ENCODE data around the gene LYVE1.

The LYVE1 gene

DNA sequence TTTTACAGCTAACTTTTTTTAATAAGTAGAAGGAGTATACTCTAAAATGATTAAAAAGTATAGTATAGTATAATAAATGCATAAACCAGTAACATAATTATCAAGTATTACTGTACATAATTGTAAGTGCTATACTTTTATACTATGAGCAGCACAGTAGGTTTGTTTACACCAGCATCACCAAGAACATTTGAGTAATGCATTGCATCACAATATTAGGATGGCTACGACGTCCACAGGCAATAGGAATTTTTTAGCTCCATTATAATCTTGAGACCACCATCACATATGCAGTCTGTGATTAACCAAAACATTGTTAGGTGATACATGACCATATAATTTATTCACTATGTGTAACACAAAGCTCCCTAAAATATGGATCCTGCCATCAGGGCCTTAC is 47.9 kb downstream of the LYVE1 start:
- DNase-seq (ENCODE audit: low read depth), result no peak

DNA sequence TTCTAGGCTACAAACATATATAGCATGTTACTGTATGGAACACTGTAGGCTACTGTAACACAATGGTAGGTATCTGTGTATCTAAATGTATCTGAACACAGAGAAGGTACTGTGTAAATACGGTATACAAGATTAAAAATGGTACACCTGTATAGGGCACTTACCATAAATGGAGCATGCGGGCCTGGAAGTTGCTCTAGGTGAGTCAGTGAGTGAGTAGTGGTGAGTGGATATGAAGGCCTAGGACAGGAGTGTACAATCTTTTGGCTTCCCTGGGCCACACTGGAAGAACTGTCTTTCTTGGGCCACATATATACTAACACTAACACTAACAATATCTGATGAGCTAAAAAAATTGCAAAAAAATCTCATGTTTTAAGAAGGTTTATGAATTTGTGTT is 48.8 kb downstream of the LYVE1 start:
- no peak for DNase-seq (ENCODE audit: low read depth)

DNA sequence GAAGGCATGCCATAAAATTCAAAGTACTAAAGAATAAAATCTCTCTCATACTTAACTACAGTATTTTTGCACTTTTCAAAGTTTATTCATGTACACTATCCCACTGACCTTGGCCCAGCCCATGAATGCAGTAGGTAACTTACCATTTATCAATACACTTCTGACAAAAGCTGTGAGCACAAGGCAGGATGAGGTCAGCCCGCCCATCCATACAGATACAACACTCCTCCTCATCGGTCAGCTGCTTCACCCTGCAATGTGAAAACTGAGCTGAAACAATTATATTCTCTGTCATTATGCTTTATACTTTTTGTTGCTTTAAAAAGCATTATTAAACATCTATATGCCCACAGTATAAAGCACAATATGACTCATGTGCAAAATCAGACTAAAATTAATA is 49.6 kb downstream of the LYVE1 start:
- no peak for DNase-seq (ENCODE audit: low read depth)

DNA sequence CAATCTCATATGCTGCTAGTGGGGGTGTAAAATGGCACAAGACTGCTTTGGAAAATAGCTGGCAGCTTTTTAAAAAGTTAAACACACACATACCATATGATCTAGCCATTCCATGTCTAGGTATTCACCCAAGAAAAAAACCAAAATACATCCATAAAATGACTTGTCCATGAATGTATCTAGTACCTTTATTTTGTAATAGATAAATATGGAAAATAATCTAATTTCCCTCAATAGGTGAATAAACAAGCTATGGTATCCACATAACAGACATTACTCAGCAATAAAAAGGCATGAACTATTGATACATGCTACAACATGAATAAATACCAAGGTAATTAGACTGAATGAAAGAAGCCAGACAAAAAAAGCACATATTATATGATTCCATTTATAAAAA is 50.3 kb downstream of the LYVE1 start:
- DNase-seq (ENCODE audit: low read depth), result no peak

DNA sequence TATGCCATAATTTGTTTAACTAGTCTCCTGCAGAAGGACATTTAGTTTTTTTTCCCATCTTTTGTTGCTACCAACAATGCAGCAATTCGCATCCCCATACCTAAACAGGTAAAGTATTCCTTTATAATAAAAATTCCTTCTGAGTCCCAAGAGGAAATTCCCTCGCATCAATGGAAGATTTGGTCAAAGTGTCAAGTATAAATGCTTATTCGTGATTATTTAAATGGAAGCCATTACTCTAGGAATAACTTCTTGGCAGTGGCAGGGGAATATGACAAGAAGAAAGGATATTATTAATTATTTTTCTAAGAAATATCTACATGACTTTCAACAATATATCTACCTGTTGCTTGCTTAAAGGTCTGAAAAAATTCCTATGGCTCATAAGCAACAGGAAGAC is 53.0 kb downstream of the LYVE1 start:
- DNase-seq (ENCODE audit: low read depth), result no peak

DNA sequence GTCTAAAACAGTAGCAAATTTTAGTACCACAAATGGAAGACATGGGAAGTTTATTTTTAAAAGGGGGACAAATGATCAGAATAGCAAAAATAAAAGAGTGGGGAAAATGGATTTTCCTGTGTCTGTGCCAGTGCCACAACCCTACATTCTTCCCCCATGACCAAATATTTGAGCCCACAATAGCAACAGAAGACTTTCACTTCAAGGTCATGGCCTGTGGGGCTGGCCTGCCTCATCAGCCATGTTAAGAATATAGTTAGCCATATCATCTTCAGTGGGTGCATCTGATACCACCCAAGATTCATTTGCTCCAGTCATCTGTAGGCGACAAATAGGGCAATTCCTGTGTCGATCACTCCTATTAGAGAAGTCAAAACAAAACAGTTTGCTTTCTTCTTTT is 53.8 kb downstream of the LYVE1 start:
- no peak for DNase-seq (ENCODE audit: low read depth)

DNA sequence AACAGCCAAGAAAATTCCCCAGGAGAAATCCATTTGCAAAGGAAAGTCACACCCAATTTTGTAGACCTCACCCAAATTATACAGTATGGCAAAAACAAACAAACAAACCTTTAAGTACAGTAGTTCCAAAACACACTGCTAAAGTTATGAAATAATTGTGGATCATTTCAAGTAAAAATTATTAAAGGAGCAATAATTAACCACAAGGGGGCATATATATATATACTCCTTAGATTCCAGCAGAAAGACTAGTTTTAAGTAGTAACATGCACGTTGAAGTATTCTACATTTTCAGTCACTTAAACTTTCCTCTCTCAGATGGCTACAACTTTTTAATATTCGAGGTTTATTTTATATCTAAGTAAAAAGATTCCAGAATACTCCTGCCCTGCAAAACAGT is 54.3 kb downstream of the LYVE1 start:
- no peak for DNase-seq (ENCODE audit: low read depth)

DNA sequence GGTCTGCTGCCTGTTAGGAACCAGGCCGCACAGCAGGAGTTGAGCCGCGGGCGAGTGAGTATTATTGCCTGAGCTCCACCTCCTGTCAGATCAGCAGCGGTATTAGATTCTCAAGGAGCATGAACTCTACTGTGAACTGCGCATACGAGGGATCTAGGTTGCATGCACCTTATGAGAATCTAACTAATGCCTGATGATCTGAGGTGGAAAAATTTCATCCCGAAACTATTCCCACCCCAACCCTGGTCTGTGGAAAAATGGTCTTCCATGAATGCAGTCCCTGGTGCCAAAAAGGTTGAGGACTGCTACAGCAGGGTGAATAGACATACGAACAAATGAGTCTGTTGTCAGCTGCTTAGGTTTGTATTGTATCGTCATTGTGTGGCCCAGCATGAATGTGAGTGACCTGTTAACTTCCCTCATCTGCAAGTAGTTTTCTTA is 57.3 kb downstream of the LYVE1 start:
- DNase-seq (ENCODE audit: low read depth), result no peak

Data from stimulated activated CD8-positive, alpha-beta memory T cell treated with anti-CD3 and anti-CD28 coated beads, Interleukin-12 subunit alpha, Interleukin-12 subunit beta, amount 100 ng/mL, for 1 hour (primary cell).